SK-N-SH treated with all-trans-retinoic acid at 6 μM for 48 hours (cell line): ENCODE data around the gene CASP7.

Experiments
- ATAC-seq: fragments of 200-7000 bp; cut with Tn5 transposase; 3 replicates; pipeline ENCODE4 v1.9.1; 2020; ENCODE audit warnings: mild to moderate bottlenecking, moderate library complexity
- ARNTL ChIP-seq: fragments of 450-650 bp; formaldehyde crosslinking; IDR thresholded peaks from 2 replicates; pipeline ENCODE4 v1.5.0; 2020; ENCODE audit warnings: low read depth, mild to moderate bottlenecking, moderate library complexity, borderline replicate concordance
- CSDC2 ChIP-seq: fragments of 250-450 bp; sonication (Bioruptor Pico); IDR thresholded peaks from 2 replicates; pipeline ENCODE4 v1.5.0; 2020; ENCODE audit warnings: mild to moderate bottlenecking, moderate library complexity
- CSRNP3 ChIP-seq: fragments of 250-450 bp; sonication (Bioruptor Pico); IDR thresholded peaks from 2 replicates; pipeline ENCODE4 v1.5.1; 2021; ENCODE audit warnings: mild to moderate bottlenecking, moderate library complexity
- ESRRG ChIP-seq: fragments of 250-450 bp; sonication (Bioruptor Pico); IDR thresholded peaks from 2 replicates; pipeline ENCODE4 v1.6.1; 2021; ENCODE audit warnings: mild to moderate bottlenecking
- GLIS3 ChIP-seq: fragments of 250-450 bp; sonication (Bioruptor Pico); IDR thresholded peaks from 2 replicates; pipeline ENCODE4 v1.5.0; 2020; ENCODE audit warnings: mild to moderate bottlenecking, moderate library complexity
- ISL1 ChIP-seq: fragments of 250-450 bp; sonication (Bioruptor Pico); IDR thresholded peaks from 2 replicates; pipeline ENCODE4 v2.1.2; 2022; ENCODE audit warnings: mild to moderate bottlenecking, moderate library complexity
- POU6F1 ChIP-seq: fragments of 250-450 bp; sonication (Bioruptor Pico); IDR thresholded peaks from 2 replicates; pipeline ENCODE4 v1.8.0; 2021; ENCODE audit warnings: low read depth, mild to moderate bottlenecking, moderate library complexity, borderline replicate concordance
- PPARA ChIP-seq: fragments of 250-450 bp; sonication (Bioruptor Pico); IDR thresholded peaks from 2 replicates; pipeline ENCODE4 v1.5.0; 2020; ENCODE audit warnings: mild to moderate bottlenecking, borderline replicate concordance
- SNAI2 ChIP-seq: fragments of 250-450 bp; sonication (Bioruptor Pico); IDR thresholded peaks from 2 replicates; pipeline ENCODE4 v1.5.0; 2020; ENCODE audit warnings: mild to moderate bottlenecking, moderate library complexity
- TCF4 ChIP-seq: fragments of 250-450 bp; sonication (Bioruptor Pico); IDR thresholded peaks from 2 replicates; pipeline ENCODE4 v1.8.0; 2021; ENCODE audit warnings: mild to moderate bottlenecking, moderate library complexity, borderline replicate concordance
- TOX ChIP-seq: fragments of 250-450 bp; sonication (Bioruptor Pico); IDR thresholded peaks from 2 replicates; pipeline ENCODE4 v1.8.0; 2021; ENCODE audit warnings: mild to moderate bottlenecking, moderate library complexity, borderline replicate concordance
- TSHZ2 ChIP-seq: fragments of 250-450 bp; sonication (Bioruptor Pico); IDR thresholded peaks from 2 replicates; pipeline ENCODE4 v1.5.0; 2020; ENCODE audit warnings: mild to moderate bottlenecking, moderate library complexity
- ZFP3 ChIP-seq: fragments of 250-450 bp; sonication (Bioruptor Pico); IDR thresholded peaks from 2 replicates; pipeline ENCODE4 v1.5.0; 2020; ENCODE audit warnings: mild to moderate bottlenecking, moderate library complexity
- ZFP30 ChIP-seq: fragments of 450-650 bp; formaldehyde crosslinking; IDR thresholded peaks from 2 replicates; pipeline ENCODE4 v1.5.0; 2022; ENCODE audit warnings: mild to moderate bottlenecking, moderate library complexity
- ZNF70 ChIP-seq: fragments of 450-650 bp; formaldehyde crosslinking; IDR thresholded peaks from 2 replicates; pipeline ENCODE4 v1.5.0; 2020; ENCODE audit warnings: mild to moderate bottlenecking, moderate library complexity
- TF ChIP-seq, protein P1 (sequence below): fragments of 250-450 bp; sonication (Bioruptor Pico); IDR thresholded peaks from 2 replicates; pipeline ENCODE4 v1.5.1; 2020; ENCODE audit warnings: low read depth, mild to moderate bottlenecking, moderate library complexity
- TF ChIP-seq, protein P2 (sequence below): fragments of 250-450 bp; sonication (Bioruptor Pico); IDR thresholded peaks from 2 replicates; pipeline ENCODE4 v1.8.0; 2020; ENCODE audit warnings: mild to moderate bottlenecking, moderate library complexity, borderline replicate concordance

Gene CASP7

DNA sequence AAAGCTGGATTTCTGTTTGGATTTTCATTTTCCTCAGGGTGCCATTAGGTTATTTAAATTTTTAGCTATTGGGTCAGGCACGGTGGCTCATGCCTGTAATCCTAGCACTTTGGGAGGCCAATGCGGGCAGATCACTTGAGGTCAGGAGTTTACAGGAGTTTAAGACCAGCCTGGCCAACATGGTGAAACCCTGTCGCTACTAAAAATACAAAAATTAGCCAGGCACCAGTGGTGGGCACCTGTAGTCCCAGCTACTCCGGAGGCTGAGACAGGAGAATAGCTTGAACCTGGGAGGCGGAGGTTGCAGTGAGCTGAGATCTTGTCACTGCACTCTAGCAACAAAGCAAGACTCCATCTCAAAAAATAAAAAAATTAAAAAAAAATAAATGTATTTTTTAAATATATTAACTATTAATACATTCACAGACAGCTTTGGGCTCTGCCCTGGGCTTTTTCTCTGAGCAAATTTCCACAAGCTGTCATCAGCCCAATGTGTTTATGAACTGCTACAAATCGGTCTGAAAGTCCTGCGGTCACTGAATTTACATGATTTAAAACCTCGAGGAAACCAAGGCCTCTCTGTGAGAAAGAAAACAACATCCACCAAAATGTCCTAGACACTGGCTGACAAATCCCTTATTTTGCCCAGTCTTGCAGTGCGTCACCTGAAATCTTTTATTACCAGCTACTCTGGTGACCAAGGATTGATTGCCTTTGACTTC lies 52.6 kb downstream of the CASP7 start:
- no peak for ATAC-seq
- no peak for TF ChIP-seq ISL1 (CRISPR knock-in tag)

GRCh38 chr10:113732966-113733365 lies 53.3 kb downstream of the CASP7 start:
- TF ChIP-seq POU6F1 (no peak), CSRNP3 (no peak), TOX (CRISPR knock-in tag) (no peak), SNAI2 (no peak)
- no peak for ATAC-seq

GRCh38 chr10:113733635-113734034 lies 53.9 kb downstream of the CASP7 start:
- no peak for ATAC-seq
- TF ChIP-seq ARNTL (CRISPR knock-in tag) (no peak), PPARA (CRISPR knock-in tag) (no peak), TSHZ2 (no peak), GLIS3 (CRISPR knock-in tag) (no peak), ZFP3 (no peak), ZNF70 (no peak), CSRNP3 (no peak), CSDC2 (no peak), ESRRG (CRISPR knock-in tag) (no peak)
- TF ChIP-seq, protein P1, sequence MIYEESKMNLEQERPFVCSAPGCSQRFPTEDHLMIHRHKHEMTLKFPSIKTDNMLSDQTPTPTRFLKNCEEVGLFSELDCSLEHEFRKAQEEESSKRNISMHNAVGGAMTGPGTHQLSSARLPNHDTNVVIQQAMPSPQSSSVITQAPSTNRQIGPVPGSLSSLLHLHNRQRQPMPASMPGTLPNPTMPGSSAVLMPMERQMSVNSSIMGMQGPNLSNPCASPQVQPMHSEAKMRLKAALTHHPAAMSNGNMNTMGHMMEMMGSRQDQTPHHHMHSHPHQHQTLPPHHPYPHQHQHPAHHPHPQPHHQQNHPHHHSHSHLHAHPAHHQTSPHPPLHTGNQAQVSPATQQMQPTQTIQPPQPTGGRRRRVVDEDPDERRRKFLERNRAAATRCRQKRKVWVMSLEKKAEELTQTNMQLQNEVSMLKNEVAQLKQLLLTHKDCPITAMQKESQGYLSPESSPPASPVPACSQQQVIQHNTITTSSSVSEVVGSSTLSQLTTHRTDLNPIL (CRISPR knock-in tag) = no peak
- TF ChIP-seq, protein P2, sequence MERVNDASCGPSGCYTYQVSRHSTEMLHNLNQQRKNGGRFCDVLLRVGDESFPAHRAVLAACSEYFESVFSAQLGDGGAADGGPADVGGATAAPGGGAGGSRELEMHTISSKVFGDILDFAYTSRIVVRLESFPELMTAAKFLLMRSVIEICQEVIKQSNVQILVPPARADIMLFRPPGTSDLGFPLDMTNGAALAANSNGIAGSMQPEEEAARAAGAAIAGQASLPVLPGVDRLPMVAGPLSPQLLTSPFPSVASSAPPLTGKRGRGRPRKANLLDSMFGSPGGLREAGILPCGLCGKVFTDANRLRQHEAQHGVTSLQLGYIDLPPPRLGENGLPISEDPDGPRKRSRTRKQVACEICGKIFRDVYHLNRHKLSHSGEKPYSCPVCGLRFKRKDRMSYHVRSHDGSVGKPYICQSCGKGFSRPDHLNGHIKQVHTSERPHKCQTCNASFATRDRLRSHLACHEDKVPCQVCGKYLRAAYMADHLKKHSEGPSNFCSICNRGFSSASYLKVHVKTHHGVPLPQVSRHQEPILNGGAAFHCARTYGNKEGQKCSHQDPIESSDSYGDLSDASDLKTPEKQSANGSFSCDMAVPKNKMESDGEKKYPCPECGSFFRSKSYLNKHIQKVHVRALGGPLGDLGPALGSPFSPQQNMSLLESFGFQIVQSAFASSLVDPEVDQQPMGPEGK (CRISPR knock-in tag) = no peak

DNA sequence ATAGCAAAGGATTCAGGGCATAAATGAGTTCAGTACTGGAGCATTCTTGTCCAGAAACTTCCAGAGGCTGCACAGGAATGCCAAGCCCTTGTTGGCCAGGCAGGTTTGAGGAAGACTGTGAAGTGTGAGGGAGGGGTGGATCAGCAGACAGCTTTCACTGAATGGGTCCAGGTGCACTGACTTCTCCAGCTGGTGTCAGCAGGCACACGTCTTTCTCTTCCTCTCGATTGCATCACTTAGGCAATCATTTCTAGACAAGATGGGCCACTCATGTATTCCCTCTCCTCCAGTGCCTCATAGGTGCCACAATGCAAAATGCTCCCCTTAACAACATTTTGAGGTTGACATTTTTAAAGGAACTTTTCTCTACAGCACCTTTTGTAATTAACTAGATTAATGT lies 56.2 kb downstream of the CASP7 start:
- no peak for ATAC-seq
- TF ChIP-seq ZFP30 (no peak), ISL1 (CRISPR knock-in tag) (no peak), TCF4 (no peak)
